A673 (cell line): ENCODE measurements around the gene TNFRSF9. TPM values are rescaled to one million over a fixed set of nuclear protein-coding genes. Genes with fewer than 3 reads are reported as not detected.

ENCODE experiments used
- BruUV-seq: library from RNA; stranded (reverse); fragments of 400-500 nt; replicated peaks from 2 replicates; lab custom pipeline; 2021; lab: Mats Ljungman, UMichigan
- CTCF ChIA-PET: fragments of 300-600 bp; sonication (Branson Sonifier 250); formaldehyde crosslinking; loops from one replicate; lab custom pipeline; 2022; ENCODE audit warnings: antibody characterized with exemption; lab: Charles Lee
- POLR2A ChIA-PET: fragments of 300-600 bp; sonication (Branson Sonifier 250); formaldehyde crosslinking; loops from one replicate; lab custom pipeline; 2022; ENCODE audit warnings: antibody characterized with exemption; ENCODE audit not compliant: low non-redundant PET; lab: Charles Lee
- DNase-seq: peaks from one replicate; pipeline ENCODE4 v3.0.0-alpha.2; 2015; ENCODE audit warnings: low spot score
- H3K27ac ChIP-seq: fragments of 200-600 bp; sonication (generic); 2 replicates; pipeline ENCODE4 v1.5.1; 2016; ENCODE audit warnings: mixed run types, low read depth, mild to moderate bottlenecking, mixed read lengths, antibody characterized with exemption, low read length; ENCODE audit not compliant: poor library complexity, severe bottlenecking
- H3K27me3 ChIP-seq: fragments of 200-600 bp; sonication (generic); replicated peaks from 2 replicates; pipeline ENCODE4 v1.6.1; 2017; ENCODE audit warnings: mixed run types, low read depth, mild to moderate bottlenecking, mixed read lengths, antibody characterized with exemption, low read length; ENCODE audit not compliant: insufficient read depth, poor library complexity
- H3K36me3 ChIP-seq: fragments of 200-600 bp; sonication (generic); 2 replicates; pipeline ENCODE4 v1.6.1; 2016; ENCODE audit warnings: mixed run types, mild to moderate bottlenecking, mixed read lengths, antibody characterized with exemption, low read length; ENCODE audit not compliant: insufficient read depth, poor library complexity, severe bottlenecking
- H3K4me1 ChIP-seq: fragments of 200-600 bp; sonication (generic); 2 replicates; pipeline ENCODE4 v1.6.1; 2017; ENCODE audit warnings: mixed run types, mild to moderate bottlenecking, mixed read lengths, antibody characterized with exemption, low read length; ENCODE audit not compliant: insufficient read depth, poor library complexity, severe bottlenecking
- H3K4me3 ChIP-seq: fragments of 200-600 bp; sonication (generic); 2 replicates; pipeline ENCODE4 v1.5.1; 2016; ENCODE audit warnings: low read depth, mixed run types, mild to moderate bottlenecking, mixed read lengths, low read length; ENCODE audit not compliant: poor library complexity, severe bottlenecking
- H3K9me3 ChIP-seq: fragments of 200-600 bp; sonication (generic); 2 replicates; pipeline ENCODE4 v1.6.1; 2016; ENCODE audit warnings: mixed run types, low read depth, mild to moderate bottlenecking, mixed read lengths, antibody characterized with exemption, low read length; ENCODE audit not compliant: poor library complexity, severe bottlenecking
- EZH2 ChIP-seq: fragments of 200-600 bp; sonication (generic); IDR thresholded peaks from 2 replicates; pipeline ENCODE4 v1.6.1; 2017; ENCODE audit warnings: borderline replicate concordance, low read depth, mild to moderate bottlenecking, mixed read lengths, antibody characterized with exemption, low read length; ENCODE audit not compliant: poor library complexity, severe bottlenecking
- intact Hi-C: fragments of 100-400 bp; cut with micrococcal nuclease; formaldehyde crosslinking; loops from one replicate; pipeline ENCODE4 v1.10.0; 2022; ENCODE audit not compliant: unreplicated experiment
- total RNA-seq: library from RNA; stranded (reverse); gene quantifications from 2 replicates; pipeline ENCODE4 v1.2.3, GENCODE V29; 2021
- TF ChIP-seq, protein P1 (sequence below): fragments of 300-800, 200-600 bp; sonication (generic); conservative IDR thresholded peaks from 2 replicates; pipeline ENCODE4 v1.5.1; 2017; ENCODE audit warnings: low read depth, mild to moderate bottlenecking, antibody characterized with exemption, low read length, moderate library complexity, mixed read lengths

The TNFRSF9 gene
- total RNA-seq, 1 experiment from 2014 or later: 1.8 TPM

DNA sequence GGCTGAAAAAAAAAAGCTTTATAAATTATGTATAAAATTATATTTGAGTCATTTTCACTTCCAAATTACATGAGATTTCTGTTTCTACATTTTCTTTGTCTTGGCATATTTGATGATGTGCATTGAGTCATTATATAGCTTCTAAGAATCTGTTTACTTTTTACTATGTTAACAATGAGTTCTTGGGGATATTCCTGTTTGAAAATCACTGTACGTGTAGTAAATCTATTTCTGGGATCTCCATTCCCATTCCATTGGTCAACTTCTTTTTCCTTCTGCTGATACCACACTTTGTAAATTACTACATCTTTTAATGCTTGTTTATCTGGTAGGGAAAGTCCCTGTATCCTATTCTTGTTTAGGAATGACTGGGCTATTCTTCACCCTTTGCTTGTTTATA is 43.6 kb downstream of the TNFRSF9 start:
- TF ChIP-seq EZH2: no peak
- TF ChIP-seq, protein P1, sequence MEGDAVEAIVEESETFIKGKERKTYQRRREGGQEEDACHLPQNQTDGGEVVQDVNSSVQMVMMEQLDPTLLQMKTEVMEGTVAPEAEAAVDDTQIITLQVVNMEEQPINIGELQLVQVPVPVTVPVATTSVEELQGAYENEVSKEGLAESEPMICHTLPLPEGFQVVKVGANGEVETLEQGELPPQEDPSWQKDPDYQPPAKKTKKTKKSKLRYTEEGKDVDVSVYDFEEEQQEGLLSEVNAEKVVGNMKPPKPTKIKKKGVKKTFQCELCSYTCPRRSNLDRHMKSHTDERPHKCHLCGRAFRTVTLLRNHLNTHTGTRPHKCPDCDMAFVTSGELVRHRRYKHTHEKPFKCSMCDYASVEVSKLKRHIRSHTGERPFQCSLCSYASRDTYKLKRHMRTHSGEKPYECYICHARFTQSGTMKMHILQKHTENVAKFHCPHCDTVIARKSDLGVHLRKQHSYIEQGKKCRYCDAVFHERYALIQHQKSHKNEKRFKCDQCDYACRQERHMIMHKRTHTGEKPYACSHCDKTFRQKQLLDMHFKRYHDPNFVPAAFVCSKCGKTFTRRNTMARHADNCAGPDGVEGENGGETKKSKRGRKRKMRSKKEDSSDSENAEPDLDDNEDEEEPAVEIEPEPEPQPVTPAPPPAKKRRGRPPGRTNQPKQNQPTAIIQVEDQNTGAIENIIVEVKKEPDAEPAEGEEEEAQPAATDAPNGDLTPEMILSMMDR: no peak
- no peaks in the 10 kb centered on the region for H3K9me3 ChIP-seq
- CTCF ChIA-PET: no interaction called here
- H3K27ac ChIP-seq: no peak overlapping the region
- no peak overlapping the region for H3K4me3 ChIP-seq
- no TSS peak for BruUV-seq
- intact Hi-C loops: no loop called here
- no peaks in the 10 kb centered on the region for H3K27me3 ChIP-seq
- POLR2A ChIA-PET: no interaction called here
- H3K4me1 ChIP-seq: no peaks in the 10 kb centered on the region
- H3K36me3 ChIP-seq: no peaks in the 10 kb centered on the region
- no peak for DNase-seq

DNA sequence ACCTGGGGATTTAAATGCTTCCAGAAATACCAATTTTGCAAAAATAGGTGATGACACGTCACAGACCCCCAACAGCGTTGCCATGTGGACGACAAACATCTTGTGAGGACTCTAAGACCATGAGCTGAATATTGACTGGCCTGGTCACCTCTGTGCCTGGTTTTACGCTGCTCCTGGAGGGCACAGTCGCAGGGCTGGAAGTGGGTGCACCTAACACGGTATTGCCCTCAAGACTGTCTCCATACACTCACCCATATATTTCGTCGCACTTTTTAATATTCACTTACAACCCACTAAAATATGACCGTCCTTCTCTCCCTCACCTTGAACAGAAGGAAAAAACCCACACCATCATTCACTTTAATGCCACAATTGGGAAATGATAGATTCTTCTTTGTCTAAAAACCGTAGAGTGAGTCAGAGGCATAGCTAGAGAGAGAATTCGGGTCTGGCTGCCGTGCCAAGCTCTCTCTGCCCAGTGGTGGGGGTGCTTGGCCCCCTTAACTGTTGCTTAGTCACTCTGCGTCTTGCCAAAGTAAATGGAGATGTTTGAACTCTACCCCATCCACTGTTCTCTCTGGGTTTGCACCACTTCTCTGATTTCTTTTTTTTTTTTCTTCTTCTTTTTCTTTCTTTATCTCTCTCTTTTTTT is 47.0 kb downstream of the TNFRSF9 start:
- no peak overlapping the region for H3K27ac ChIP-seq
- TF ChIP-seq, protein P1: no peak
- no peak for TF ChIP-seq EZH2
- no peak for DNase-seq
- H3K27me3 ChIP-seq: no peaks in the 10 kb centered on the region
- H3K4me3 ChIP-seq: no peak overlapping the region
- ChIA-PET CTCF (no interaction called here), POLR2A (no interaction called here)
- intact Hi-C loops: no loop called here
- peaks cover 5% of the 10 kb centered on the region for H3K4me1 ChIP-seq
- no TSS peak for BruUV-seq
- H3K36me3 ChIP-seq: no peaks in the 10 kb centered on the region
- no peaks in the 10 kb centered on the region for H3K9me3 ChIP-seq

DNA sequence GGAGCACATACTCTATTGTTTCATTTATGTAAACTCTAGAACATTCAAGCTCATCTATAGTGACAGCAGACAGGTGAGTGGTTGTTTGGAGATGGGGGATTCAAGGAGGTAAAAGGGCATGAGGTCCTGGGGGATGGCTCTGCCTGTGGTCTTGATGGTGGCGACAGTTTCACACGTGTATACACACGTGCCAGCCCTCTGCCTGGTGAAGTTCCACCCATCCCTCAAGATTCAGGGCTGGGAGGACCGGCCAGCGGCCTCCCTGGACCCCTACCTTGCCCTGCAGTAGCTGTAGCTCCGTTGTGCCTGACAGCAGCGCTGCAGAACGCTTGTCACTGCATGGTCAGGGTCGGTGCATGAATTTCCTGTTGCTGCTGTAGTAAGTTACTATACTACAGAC is 48.8 kb downstream of the TNFRSF9 start:
- Histone ChIP-seq H3K4me3 (no peak overlapping the region), H3K9me3 (no peaks in the 10 kb centered on the region), H3K4me1 (peaks cover 7% of the 10 kb centered on the region), H3K27me3 (no peaks in the 10 kb centered on the region), H3K36me3 (no peaks in the 10 kb centered on the region), H3K27ac (no peak overlapping the region)
- no peak for DNase-seq
- no TSS peak for BruUV-seq
- TF ChIP-seq EZH2: no peak
- TF ChIP-seq, protein P1: no peak
- POLR2A ChIA-PET: no interaction called here
- intact Hi-C loops: no loop called here
- CTCF ChIA-PET: no interaction called here
